GM19239 (cell line): Measurements from ENCODE around the gene SAXO1.

Experiments used
- DNase-seq: peaks from one replicate; pipeline ENCODE4 v3.0.0; 2011; ENCODE audit warnings: low spot score; ENCODE audit not compliant: insufficient read length
- FAIRE-seq: peaks from 2 replicates; lab custom pipeline; 2011; peaks lifted over from hg19 to GRCh38; lab: Jason Lieb, UNC

SAXO1 gene

GRCh38 chr9:18891946-18892670 lies 140.9 kb downstream of the SAXO1 start:
- no peak for FAIRE-seq

DNA sequence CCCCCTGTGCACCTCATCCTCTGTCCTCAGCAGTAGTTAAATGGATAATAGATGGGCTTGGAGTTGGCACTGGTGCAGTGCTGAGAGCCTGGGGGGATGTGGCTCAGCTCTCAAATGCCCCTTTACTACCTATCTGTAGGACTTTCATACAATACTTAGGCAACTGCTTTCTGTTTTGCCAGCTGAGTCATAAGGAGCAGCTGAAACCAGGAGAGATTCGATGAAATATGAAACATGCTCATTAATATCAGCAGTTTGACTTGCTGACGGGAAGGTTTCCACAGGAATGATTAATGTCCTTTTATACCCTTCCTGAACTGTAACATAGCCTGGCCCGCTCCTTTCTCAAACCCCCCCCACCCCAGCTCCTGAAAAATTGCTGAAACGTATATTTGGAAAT lies 142.6 kb downstream of the SAXO1 start:
- DNase-seq: no peak
- peak; percentile 56 for FAIRE-seq

More at GRCh38 chr9:18891946-18892670, 140.9 kb downstream of the SAXO1 start:
- DNase-seq: no peak

- DNase-seq: no peak
- no peak for FAIRE-seq
Observed at GRCh38 chr9:18889550-18889949, 143.5 kb downstream of the SAXO1 start.

GRCh38 chr9:18888290-18888689 lies 144.7 kb downstream of the SAXO1 start:
- DNase-seq (no peak), FAIRE-seq (no peak)

DNA sequence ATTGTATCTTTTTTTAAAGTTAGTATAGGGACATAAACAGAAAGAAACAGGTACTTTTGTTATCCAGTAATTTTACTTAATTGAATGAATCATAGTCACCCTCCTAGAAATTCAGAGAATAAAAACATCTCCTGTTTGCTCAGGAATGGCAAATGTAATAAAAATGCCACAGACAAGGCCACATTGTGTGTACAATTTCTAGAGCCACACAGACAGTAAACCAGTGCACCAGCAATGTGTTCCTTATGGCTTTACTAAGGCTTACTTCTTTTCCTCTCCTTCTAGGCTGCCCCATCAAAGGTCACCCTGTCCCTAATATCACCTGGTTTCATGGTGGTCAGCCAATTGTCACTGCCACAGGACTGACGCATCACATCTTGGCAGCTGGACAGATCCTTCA lies 145.5 kb downstream of the SAXO1 start:
- DNase-seq (no peak), FAIRE-seq (no peak)

- no peak for FAIRE-seq
Observed at GRCh38 chr9:18881758-18882157, 151.3 kb downstream of the SAXO1 start.

DNA sequence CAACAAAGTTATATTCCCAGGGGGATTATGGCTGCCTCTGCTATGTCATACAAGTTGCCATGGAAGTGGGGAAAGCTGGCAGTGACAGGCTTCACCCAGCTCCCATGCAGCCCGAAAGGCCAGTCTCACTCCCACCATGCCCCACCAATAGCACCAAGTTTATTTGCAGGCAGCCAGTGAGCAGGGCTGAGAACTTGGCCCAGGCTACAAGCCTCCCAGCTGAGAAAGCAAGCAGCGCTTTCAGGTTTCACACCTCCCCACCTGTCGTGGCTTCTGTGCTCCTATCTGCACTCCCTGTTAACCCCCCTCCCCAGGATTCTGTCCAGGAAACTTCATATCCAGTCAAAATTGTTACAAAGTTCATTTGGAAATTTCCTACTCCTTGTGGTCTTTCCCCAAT lies 155.0 kb downstream of the SAXO1 start:
- no peak for DNase-seq
- no peak for FAIRE-seq

More at GRCh38 chr9:18881758-18882157, 151.3 kb downstream of the SAXO1 start:
- no peak for DNase-seq
